Activated CD4-positive, alpha-beta T cell treated with anti-CD3 and anti-CD28 coated beads, Interleukin-2, amount 10 ng/mL, durations not matched to agents 7 days and 5 days (primary cell): ENCODE results near the gene CTCFL. TPM values are rescaled to one million over a fixed set of nuclear protein-coding genes. Genes with fewer than 3 reads are reported as not detected.

Experiments
- CTCF ChIA-PET: fragments of 350-600 bp; sonication (Branson Sonifier 250); formaldehyde crosslinking; loops from one replicate; lab custom pipeline; 2021; ENCODE audit warnings: antibody characterized with exemption; lab: Charles Lee
- POLR2A ChIA-PET: fragments of 350-600 bp; sonication (Branson Sonifier 250); formaldehyde crosslinking; loops from one replicate; lab custom pipeline; 2021; ENCODE audit warnings: antibody characterized with exemption; lab: Charles Lee
- DNase-seq: peaks from one replicate; pipeline ENCODE4 v3.0.0-alpha.2; 2020
- H3K27ac Mint-ChIP-seq: one replicate; pipeline ENCODE4 v1.8.0; 2021; ENCODE audit warnings: mild to moderate bottlenecking, moderate library complexity, mixed read lengths
- H3K27me3 Mint-ChIP-seq: one replicate; pipeline ENCODE4 v1.8.0; 2021; ENCODE audit warnings: mixed read lengths
- H3K36me3 Mint-ChIP-seq: one replicate; pipeline ENCODE4 v1.8.0; 2021; ENCODE audit warnings: low read depth, mixed read lengths
- H3K4me1 Mint-ChIP-seq: one replicate; pipeline ENCODE4 v1.8.0; 2021; ENCODE audit warnings: mixed read lengths
- H3K4me3 Mint-ChIP-seq: one replicate; pipeline ENCODE4 v1.8.0; 2021; ENCODE audit warnings: mild to moderate bottlenecking, moderate library complexity, mixed read lengths
- H3K9me3 Mint-ChIP-seq: one replicate; pipeline ENCODE4 v1.8.0; 2021; ENCODE audit warnings: mixed read lengths
- total RNA-seq, 2 experiments: library from RNA; stranded (reverse); gene quantifications; one replicate each; pipeline ENCODE4 v1.2.3, GENCODE V29; 2021

Gene CTCFL
- total RNA-seq, 2 experiments from 2014 or later = not detected

DNA sequence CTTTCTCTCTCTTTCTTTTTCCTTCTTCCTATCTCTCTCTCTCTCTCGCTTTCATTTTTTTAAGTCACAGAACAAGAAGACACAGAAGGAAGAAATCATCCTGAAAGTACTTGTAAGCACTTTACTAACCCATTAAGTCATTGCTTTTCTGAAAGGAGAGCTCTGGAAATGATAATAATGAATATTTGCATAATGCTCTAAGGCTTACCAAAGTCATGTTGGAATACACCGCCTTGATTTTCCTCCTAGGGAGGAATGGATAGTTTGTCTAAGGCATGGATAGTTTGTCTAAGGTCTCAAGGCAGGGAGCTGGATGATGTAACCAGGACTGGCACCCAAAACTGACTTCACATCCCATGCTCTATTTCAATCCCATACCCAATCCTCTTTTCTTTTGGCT, 12.9 kb upstream of the CTCFL start:
- no peak for DNase-seq
- Mint-ChIP-seq H3K9me3 (no peaks in the 10 kb centered on the region), H3K36me3 (no peaks in the 10 kb centered on the region), H3K27me3 (peaks cover 31% of the 10 kb centered on the region), H3K27ac (no peak overlapping the region), H3K4me1 (no peaks in the 10 kb centered on the region), H3K4me3 (no peak overlapping the region)
- CTCF ChIA-PET = interaction anchor here (0.7 kb wide), 1 partner anchor 171 kb away, joined by 3 read pairs; no protein-coding TSS in a partner anchor
- POLR2A ChIA-PET = no interaction called here

DNA sequence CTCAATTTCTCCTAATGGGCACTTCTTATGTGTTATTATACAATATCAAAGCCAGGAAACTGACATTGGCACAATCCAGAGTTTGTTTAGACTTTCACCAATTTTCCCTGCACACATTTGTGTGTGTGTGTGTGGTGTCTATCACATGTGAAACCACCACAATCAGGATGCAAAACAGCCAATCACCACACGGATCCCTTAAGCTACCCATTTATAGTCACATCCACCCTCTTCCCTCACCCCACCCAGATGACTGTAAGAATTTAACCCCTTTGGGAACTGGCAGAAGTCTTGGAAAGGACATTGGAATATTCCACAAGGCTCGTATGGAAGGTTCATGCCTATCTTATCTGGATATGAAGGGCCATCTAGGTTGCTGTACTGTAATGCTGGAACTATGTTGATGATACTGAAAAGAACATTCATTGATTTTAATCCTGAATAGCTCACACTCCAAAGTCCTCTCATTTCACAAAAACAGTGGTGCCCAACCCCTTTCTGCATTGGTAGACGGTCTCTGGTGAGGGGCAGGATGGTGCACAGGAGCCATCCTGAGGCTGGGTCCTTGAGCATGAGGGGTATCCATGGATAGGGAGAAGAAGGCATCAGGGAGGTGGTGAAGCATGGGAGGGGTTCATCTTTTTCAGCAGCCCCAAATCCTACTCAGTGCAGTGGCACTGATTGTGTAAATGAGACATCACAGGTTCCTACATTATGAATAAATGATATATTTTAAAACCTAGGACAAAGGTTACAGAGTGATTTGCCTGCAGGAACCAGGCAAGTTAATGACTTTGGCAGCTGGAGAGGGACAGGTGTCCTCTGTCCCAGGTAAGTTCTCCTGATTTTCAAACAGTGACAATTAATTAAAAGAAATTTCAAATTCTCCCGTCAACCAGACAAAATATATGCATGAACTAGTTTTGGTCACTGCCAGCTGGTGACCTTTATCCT, 12.1 kb upstream of the CTCFL start:
- Mint-ChIP-seq H3K4me1 (no peaks in the 10 kb centered on the region), H3K27ac (no peak overlapping the region), H3K4me3 (no peak overlapping the region), H3K36me3 (no peaks in the 10 kb centered on the region), H3K9me3 (no peaks in the 10 kb centered on the region), H3K27me3 (peaks cover 35% of the 10 kb centered on the region)
- ChIA-PET CTCF (no interaction called here), POLR2A (no interaction called here)
- no peak for DNase-seq

DNA sequence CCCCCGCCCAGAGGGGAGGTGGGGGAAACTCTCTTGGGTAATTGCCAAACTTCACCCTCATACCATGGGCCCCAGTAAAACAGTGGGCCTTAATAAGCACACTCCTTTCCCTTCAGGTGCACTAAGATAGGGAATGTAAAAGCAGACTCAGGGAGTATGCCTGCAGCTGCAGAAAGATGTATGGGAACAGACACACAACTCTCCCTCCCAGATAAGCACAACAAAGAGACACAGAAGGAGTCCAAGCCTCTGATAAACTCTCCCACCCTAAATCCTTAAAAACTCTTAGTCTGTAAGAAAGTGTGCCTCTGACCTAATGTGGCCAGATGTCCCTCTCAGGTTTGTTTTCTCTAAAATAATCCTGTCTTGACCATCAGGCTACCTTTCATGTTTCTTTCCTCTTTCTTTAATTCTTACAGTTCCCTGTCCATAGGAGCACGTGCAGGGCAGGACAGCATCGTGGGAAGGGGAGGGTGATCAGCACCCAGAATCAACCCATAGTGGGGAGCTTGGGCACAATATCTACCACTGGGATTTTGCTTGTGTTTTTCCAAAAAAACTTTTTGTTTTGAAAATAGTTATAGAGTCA, 11.3 kb upstream of the CTCFL start:
- POLR2A ChIA-PET = no interaction called here
- CTCF ChIA-PET = no interaction called here
- H3K9me3 Mint-ChIP-seq = no peaks in the 10 kb centered on the region
- H3K27ac Mint-ChIP-seq = no peak overlapping the region
- H3K27me3 Mint-ChIP-seq = peaks cover 36% of the 10 kb centered on the region
- DNase-seq = no peak
- no peaks in the 10 kb centered on the region for H3K36me3 Mint-ChIP-seq
- H3K4me3 Mint-ChIP-seq = no peak overlapping the region
- no peaks in the 10 kb centered on the region for H3K4me1 Mint-ChIP-seq

DNA sequence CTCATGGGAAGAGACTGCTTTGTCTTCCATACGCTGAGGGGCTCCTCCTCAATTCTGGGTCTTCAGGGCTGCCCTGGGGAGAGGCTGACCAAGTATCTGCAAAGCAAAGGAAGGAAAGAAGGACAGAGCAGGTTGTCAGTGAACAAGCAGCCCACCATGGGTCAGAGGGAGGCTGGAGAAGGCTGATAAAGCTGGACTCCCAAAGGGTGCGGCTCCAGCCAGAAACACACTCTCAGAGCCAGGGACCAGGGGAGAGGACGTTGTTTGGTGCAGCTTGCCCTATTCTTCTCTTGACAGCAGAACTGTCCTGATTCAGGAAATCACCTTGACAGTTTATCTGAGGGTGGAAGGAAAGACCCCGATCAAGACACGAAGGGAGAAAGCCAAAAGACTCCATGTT, 10.4 kb upstream of the CTCFL start:
- no peak overlapping the region for H3K4me3 Mint-ChIP-seq
- no peak for DNase-seq
- CTCF ChIA-PET = interaction anchor here (1.0 kb wide), 1 partner anchor 62 kb away, joined by 3 read pairs; no protein-coding TSS in a partner anchor
- H3K4me1 Mint-ChIP-seq = no peaks in the 10 kb centered on the region
- H3K27me3 Mint-ChIP-seq = peaks cover 38% of the 10 kb centered on the region
- H3K9me3 Mint-ChIP-seq = no peaks in the 10 kb centered on the region
- no peak overlapping the region for H3K27ac Mint-ChIP-seq
- no peaks in the 10 kb centered on the region for H3K36me3 Mint-ChIP-seq
- POLR2A ChIA-PET = no interaction called here

DNA sequence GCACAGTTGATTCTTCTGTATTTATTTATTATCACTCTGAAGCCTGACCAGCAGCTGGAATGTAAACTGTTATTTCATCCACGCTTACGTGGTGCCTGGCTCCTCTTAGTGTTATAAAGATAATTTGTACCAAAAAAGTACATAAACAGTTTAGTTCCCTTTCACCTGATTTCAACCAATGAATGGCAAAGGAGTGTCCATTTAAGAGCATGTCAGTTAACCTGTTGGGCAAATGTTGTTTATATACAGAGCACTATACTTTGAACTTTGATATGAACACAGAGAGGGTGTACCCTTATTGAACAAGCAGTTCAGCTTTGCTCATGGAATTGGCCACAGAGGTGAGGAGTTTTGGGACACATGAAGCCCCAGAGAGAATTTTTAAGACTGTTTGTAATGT, 7.2 kb upstream of the CTCFL start:
- ChIA-PET POLR2A (no interaction called here), CTCF (interaction anchor here (0.8 kb wide), 1 partner anchor 89 kb away, joined by 4 read pairs; no protein-coding TSS in a partner anchor)
- no peak overlapping the region for H3K4me3 Mint-ChIP-seq
- no peaks in the 10 kb centered on the region for H3K4me1 Mint-ChIP-seq
- peaks cover 35% of the 10 kb centered on the region for H3K27me3 Mint-ChIP-seq
- no peaks in the 10 kb centered on the region for H3K36me3 Mint-ChIP-seq
- DNase-seq = no peak
- no peaks in the 10 kb centered on the region for H3K9me3 Mint-ChIP-seq
- no peak overlapping the region for H3K27ac Mint-ChIP-seq

DNA sequence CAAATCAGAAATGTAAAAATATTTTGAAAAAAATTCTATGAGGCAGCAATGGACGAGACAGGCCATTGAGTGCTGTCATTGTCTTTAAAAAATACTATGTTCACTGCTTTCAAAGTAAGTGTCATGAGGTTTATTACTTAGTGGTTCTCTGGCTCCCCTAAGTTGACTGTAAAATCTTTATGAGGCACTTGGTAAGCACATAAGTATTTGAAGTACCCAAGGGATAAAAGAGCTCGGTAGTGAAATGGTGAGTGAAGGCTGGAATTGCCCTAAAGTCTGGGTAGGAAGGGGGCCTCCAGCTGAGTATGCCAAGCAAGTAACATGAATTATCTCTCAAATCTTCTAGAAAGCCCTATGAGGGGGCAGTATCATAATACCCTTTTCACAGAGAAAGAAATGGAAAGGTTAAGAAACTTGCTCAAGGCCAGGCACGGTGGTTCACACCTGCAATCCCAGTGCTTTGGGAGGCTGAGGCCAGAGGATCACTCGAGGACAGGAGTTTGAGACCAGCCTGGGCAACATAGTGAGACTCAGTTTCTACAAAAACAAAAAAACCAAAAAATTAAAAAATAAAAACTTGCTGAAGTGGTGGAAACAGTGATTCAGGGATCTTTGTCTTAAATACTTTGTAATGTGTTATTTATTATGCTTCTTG, 5.5 kb upstream of the CTCFL start:
- Mint-ChIP-seq H3K4me3 (no peak overlapping the region), H3K36me3 (no peaks in the 10 kb centered on the region), H3K27ac (no peak overlapping the region), H3K4me1 (no peaks in the 10 kb centered on the region), H3K27me3 (peaks cover 23% of the 10 kb centered on the region), H3K9me3 (no peaks in the 10 kb centered on the region)
- POLR2A ChIA-PET = no interaction called here
- DNase-seq = no peak
- CTCF ChIA-PET = no interaction called here

DNA sequence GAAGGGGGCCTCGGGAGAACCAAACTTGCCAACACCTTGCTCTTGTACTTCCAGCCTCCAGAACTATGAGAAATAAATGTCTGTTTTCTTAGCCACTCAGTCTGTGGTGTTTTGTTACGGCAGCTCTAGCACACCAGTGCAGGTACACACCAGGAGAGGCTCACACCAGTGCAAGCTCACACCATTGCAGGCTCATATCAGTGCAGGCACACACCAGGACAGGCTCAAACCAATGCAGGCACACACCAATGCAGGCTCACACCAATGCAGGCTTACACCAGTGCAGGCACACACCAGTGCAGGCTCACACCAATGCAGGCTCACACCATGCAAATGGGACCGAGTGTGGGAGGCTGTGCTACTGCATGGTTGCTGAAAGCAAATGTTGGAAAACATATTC, 4.9 kb upstream of the CTCFL start:
- POLR2A ChIA-PET = interaction anchor here (0.6 kb wide), 1 partner anchor 246 kb away, joined by 3 read pairs; no protein-coding TSS in a partner anchor

DNA sequence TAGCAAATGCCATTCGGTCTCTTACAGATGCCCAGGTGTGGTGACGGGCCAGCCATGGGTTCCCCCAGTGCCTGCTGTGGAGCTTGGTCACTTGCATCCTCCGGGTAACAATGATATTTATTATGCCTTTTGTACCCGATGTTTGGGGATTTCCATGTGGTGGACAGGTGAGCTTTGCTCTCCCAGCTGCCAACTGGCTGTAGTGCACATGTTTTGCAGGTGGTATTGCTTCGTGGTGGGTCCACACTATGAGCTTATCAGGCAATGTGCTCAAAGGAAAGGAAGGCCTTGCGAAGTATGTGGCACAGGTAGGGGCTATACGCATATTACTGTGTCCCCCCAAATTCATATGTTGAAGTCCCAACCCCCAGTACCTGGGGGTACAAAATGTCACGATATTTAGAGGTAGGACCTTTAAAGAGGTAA, 4.2 kb upstream of the CTCFL start:
- ChIA-PET CTCF (no interaction called here), POLR2A (interaction anchor here (0.6 kb wide), 1 partner anchor 247 kb away, joined by 3 read pairs; no protein-coding TSS in a partner anchor)
- no peak overlapping the region for H3K27ac Mint-ChIP-seq
- no peaks in the 10 kb centered on the region for H3K36me3 Mint-ChIP-seq
- no peak for DNase-seq
- H3K4me1 Mint-ChIP-seq = no peaks in the 10 kb centered on the region
- H3K4me3 Mint-ChIP-seq = no peak overlapping the region
- no peaks in the 10 kb centered on the region for H3K9me3 Mint-ChIP-seq
- peaks cover 21% of the 10 kb centered on the region for H3K27me3 Mint-ChIP-seq

More for the DNA sequence above, 4.9 kb upstream of the CTCFL start:
- H3K4me1 Mint-ChIP-seq = no peaks in the 10 kb centered on the region
- H3K9me3 Mint-ChIP-seq = no peaks in the 10 kb centered on the region
- H3K4me3 Mint-ChIP-seq = no peak overlapping the region
- peaks cover 23% of the 10 kb centered on the region for H3K27me3 Mint-ChIP-seq
- H3K27ac Mint-ChIP-seq = no peak overlapping the region
- H3K36me3 Mint-ChIP-seq = no peaks in the 10 kb centered on the region
- CTCF ChIA-PET = no interaction called here
- DNase-seq = no peak

DNA sequence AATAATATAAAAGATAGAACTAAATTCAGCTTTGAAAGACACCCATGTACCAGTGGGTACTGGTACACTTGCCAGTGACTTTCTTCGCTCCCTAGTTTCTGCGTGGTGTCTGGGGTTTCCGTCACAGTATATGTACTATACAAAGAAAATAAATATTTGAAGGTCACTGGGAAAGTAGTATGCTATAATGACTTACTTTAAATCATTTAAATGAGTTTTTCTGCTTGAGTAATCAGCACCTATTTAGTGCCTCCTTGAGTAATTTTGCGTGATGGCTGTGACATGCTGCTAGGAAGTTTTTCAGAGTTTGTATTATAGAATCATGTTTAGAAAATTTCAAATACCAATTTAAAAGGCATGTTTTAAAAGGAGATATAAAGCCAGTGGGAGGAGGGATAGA, 3.2 kb upstream of the CTCFL start:
- Mint-ChIP-seq H3K4me1 (peaks cover 8% of the 10 kb centered on the region), H3K27me3 (peaks cover 16% of the 10 kb centered on the region), H3K4me3 (no peak overlapping the region), H3K9me3 (no peaks in the 10 kb centered on the region), H3K27ac (no peak overlapping the region), H3K36me3 (no peaks in the 10 kb centered on the region)
- DNase-seq = no peak
- CTCF ChIA-PET = no interaction called here
- POLR2A ChIA-PET = no interaction called here

DNA sequence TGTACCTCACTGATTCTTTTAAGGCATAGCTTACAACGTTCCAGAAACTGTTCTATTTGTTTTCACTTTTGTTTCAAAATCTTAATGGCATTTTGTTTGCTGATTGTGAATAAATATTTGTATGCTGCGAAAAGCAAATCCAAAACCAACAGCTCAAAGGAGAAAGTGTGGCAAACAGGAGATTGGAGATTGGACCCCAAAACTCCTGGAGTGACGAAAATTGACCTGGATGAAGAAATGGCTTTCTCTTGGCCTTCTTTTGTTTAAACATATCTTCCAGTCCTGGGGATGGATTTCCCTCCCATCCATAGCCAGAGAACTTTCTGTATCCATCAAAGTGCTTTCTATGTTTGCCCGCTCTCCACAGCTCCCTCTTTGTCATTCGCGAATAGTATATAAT, 2.8 kb upstream of the CTCFL start:
- H3K9me3 Mint-ChIP-seq = no peaks in the 10 kb centered on the region
- H3K4me1 Mint-ChIP-seq = peaks cover 13% of the 10 kb centered on the region
- DNase-seq = no peak
- POLR2A ChIA-PET = no interaction called here
- peaks cover 14% of the 10 kb centered on the region for H3K27me3 Mint-ChIP-seq
- H3K36me3 Mint-ChIP-seq = no peaks in the 10 kb centered on the region
- H3K4me3 Mint-ChIP-seq = no peak overlapping the region
- no peak overlapping the region for H3K27ac Mint-ChIP-seq
- CTCF ChIA-PET = no interaction called here

DNA sequence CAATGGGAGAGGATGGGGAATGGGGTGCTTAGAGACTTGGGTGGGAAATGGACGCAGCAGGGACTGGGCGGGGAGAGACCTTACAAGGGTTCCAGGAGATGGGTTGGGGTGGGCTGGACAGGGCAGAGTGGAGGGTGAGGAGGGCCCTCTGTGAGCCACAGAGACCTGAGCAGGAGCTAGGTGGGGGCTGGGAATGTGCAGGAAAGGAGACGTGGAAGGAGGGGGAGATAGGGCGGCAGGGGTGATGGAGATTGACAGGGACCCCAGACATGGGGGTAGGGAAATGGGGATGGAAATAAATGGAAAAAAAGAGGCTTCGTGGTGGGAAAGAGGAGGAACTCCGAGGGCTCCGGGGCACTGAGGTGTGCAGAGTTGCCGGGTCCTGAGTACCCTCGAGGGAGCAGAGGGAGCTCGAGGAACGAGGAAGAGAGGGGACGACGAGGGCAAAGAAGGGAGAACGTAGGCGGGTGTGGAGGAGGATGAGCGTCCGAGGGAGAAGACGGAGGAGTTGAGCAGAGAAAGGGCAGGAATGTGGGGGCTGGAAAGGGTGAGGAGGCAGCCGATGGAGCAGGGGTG, 2.0 kb upstream of the CTCFL start:
- ChIA-PET CTCF (no interaction called here), POLR2A (no interaction called here)
- H3K36me3 Mint-ChIP-seq = no peaks in the 10 kb centered on the region
- peaks cover 11% of the 10 kb centered on the region for H3K27me3 Mint-ChIP-seq
- H3K4me1 Mint-ChIP-seq = peaks cover 18% of the 10 kb centered on the region
- DNase-seq = no peak
- no peaks in the 10 kb centered on the region for H3K9me3 Mint-ChIP-seq
- H3K27ac Mint-ChIP-seq = no peak overlapping the region
- H3K4me3 Mint-ChIP-seq = no peak overlapping the region

DNA sequence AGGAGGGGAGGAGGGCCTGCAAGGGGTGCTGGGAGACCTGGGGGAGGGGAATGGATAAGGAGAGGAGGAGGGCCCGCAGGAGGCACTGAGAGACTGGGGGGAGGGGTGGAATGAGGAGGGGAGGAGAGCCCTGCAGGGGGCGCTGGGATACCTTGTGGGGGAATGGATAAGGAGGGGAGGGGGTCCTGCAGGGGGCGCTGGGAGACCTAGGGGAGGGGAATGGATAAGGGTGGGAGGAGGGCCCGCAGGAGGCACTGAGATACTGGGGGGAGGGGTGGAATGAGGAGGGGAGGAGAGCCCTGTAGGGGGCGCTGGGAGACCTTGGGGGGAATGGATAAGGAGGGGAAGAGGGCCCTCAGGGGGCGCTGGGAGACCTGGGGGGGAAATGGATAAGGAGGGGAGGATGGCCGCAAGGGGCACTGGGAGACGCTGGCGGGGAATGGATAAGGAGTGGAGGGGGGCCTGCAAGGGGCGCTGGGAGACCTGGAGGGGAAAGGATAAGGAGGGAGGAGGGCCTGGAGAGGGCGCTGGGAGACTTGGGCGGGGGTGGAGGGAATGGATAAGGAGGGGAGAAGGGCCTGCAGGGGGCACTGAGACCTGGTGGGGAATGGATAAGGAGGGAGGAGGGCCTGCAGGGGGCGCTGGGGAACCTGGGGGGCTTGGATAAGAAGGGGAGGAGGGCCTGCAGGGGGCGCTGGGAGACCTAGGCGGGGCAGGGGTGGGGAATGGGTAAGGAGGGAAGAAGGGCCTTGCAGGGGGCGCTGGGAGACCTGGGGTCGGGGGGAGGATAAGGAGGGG, 1.3 kb upstream of the CTCFL start:
- no peak overlapping the region for H3K27ac Mint-ChIP-seq
- no peaks in the 10 kb centered on the region for H3K9me3 Mint-ChIP-seq
- peaks cover 10% of the 10 kb centered on the region for H3K27me3 Mint-ChIP-seq
- H3K4me1 Mint-ChIP-seq = peaks cover 22% of the 10 kb centered on the region
- no peaks in the 10 kb centered on the region for H3K36me3 Mint-ChIP-seq
- ChIA-PET POLR2A (no interaction called here), CTCF (no interaction called here)
- no peak for DNase-seq
- H3K4me3 Mint-ChIP-seq = no peak overlapping the region
